Breast epithelium (tissue), 3 donors: ENCODE data around the gene GRPEL2.

Experiments used
- CTCF ChIP-seq, 3 donors: fragments of 450-650 bp; IDR thresholded peaks; one replicate each; pipeline ENCODE4 v1.5.1; 2016 to 2017; ENCODE audit warnings: antibody characterized with exemption in 3 of 3, mild to moderate bottlenecking in 3 of 3, moderate library complexity in 3 of 3
- POLR2A ChIP-seq: fragments of 450-650 bp; IDR thresholded peaks from one replicate; pipeline ENCODE4 v1.6.1; 2016; ENCODE audit warnings: antibody characterized with exemption, mild to moderate bottlenecking, moderate library complexity
- POLR2AphosphoS5 ChIP-seq, 3 donors: sonication (generic); formaldehyde crosslinking; IDR thresholded peaks; one replicate each; pipeline ENCODE4 v1.6.1; 2017; ENCODE audit warnings: antibody characterized with exemption in 3 of 3

- no peak for TF ChIP-seq CTCF (IDR thresholded peaks at IDR 0.05)
- no peak for TF ChIP-seq POLR2A
- TF ChIP-seq POLR2AphosphoS5 (IDR thresholded peaks at IDR 0.05) = no peak
Measured at GRCh38 chr5:149315753-149316152, 29.5 kb upstream of the GRPEL2 start.
